D721Med (cell line): Measurements from ENCODE around the gene RIMKLB.

ENCODE experiments used
- DNase-seq: peaks from one replicate; pipeline ENCODE4 v3.0.0; 2011; ENCODE audit warnings: low spot score; ENCODE audit not compliant: insufficient read length
- FAIRE-seq: peaks from 2 replicates; lab custom pipeline; 2011; peaks lifted over from hg19 to GRCh38; lab: Jason Lieb, UNC
- TF ChIP-seq, protein P1 (sequence below): IDR thresholded peaks from 2 replicates; pipeline ENCODE4 v1.5.1; 2012; ENCODE audit warnings: mild to moderate bottlenecking, control low read depth; ENCODE audit not compliant: insufficient read depth; ENCODE audit errors: missing control alignments

The RIMKLB gene

DNA sequence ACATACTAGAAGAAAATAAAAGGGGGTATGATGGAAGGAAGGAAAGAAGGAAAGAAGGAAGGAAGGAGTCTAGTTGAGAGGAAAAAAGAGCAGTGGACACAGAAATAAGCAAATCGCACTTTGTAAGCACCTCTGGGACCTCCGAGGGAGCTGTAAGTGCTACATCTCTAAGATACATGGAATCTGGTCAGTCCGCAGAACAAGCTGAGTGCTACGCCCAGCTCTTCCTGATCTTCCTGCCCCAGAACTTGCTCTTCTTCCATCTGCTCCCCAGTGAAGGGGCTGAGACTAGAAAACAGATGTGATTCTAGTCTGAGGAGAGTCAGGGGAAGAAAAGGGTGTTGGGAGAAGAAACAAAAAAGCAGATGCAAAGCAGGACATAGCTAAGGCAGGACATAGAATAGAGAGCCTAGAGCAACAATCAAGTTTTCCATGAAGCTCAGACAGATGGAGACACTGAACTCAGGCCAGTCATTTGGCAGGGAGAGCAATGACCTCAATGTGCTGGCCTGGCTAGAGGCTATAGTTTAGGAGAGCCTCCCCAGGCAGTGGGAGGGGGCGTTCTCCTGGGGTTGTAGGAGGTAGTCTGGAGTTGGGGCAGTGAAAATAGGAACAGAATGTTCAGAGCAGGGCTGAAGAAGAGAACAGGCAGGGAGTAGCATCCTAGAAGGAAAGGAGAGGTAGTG lies 33.4 kb upstream of the RIMKLB start:
- DNase-seq (no peak), FAIRE-seq (no peak)
- TF ChIP-seq, protein P1, sequence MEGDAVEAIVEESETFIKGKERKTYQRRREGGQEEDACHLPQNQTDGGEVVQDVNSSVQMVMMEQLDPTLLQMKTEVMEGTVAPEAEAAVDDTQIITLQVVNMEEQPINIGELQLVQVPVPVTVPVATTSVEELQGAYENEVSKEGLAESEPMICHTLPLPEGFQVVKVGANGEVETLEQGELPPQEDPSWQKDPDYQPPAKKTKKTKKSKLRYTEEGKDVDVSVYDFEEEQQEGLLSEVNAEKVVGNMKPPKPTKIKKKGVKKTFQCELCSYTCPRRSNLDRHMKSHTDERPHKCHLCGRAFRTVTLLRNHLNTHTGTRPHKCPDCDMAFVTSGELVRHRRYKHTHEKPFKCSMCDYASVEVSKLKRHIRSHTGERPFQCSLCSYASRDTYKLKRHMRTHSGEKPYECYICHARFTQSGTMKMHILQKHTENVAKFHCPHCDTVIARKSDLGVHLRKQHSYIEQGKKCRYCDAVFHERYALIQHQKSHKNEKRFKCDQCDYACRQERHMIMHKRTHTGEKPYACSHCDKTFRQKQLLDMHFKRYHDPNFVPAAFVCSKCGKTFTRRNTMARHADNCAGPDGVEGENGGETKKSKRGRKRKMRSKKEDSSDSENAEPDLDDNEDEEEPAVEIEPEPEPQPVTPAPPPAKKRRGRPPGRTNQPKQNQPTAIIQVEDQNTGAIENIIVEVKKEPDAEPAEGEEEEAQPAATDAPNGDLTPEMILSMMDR, result no peak

DNA sequence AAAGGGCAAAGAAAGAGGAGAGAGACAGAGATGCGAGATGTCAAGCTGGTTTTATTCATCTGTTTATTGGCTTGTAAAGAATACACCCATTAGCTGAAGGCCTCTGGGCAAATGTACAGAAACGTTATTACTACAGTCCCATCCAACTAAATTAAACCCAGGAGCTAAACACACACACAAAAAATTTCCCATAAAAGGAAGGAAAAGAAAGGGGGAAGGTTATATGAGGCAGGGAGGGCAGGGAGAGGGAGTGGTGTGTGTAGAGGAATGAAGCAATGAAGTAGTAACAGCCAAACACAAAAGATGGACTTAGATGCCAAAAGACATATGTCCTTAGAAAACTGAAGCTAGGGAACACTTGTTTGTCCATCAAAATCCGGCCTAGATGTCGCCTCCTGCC lies 32.0 kb upstream of the RIMKLB start:
- TF ChIP-seq, protein P1, result no peak
- FAIRE-seq (no peak), DNase-seq (no peak)

DNA sequence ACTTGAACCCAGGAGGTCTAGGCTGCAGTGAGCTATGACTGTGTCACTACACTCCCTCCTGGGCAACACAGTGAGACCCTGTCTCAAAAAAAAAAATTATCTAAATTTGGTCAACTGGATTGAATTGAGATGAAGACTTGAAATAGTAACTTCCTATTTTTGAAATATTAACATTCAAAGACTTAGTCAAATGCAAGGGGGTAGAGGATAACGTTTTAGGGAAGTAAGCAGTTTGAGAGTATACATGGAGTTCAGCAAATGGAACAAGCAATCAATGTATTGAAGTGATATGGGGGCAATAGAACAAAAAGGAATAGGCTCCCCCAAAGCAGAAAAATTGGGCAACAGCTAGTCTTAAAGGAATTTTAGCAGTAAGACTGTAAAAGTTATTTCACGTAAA lies 30.5 kb upstream of the RIMKLB start:
- FAIRE-seq (no peak), DNase-seq (no peak)
- TF ChIP-seq, protein P1, result no peak

DNA sequence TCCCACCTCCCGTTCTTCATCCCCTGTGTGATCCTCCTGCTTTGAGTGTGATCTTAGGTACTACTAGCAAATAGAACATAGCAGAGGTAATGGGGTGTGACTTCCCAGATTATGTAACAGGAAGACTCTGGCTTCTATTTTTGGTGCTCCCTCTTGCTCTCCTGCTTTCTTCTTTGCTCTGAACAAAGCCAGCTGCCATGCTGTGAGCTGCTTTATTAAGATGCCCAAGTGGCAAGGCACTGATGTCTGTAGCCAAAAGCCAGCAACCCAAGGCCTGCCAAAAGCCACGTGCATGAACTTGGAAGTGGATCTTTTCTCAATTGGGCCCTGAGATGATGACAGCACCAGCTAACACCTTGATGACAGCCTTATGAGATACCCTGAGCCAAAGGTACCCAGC lies 29.4 kb upstream of the RIMKLB start:
- DNase-seq (no peak), FAIRE-seq (no peak)
- TF ChIP-seq, protein P1, result no peak

DNA sequence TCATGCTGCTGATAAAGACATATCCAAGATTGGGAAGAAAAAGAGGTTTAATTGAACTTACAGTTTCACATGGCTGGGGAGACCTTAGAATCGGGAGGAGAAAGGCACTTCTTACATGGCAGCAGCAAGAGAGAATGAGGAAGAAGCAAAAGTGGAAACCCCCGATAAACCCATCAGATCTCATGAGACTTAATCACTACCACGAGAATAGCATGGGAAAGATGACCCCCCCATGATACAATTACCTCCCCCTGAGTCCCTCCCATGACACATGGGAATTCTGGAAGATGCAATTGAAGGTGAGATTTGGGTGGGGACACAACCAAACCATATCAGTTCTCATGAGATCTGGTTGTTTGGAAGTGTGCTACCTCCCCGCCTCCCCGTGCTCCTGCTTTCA lies 25.4 kb upstream of the RIMKLB start:
- DNase-seq (no peak), FAIRE-seq (no peak)
- TF ChIP-seq, protein P1, result no peak

DNA sequence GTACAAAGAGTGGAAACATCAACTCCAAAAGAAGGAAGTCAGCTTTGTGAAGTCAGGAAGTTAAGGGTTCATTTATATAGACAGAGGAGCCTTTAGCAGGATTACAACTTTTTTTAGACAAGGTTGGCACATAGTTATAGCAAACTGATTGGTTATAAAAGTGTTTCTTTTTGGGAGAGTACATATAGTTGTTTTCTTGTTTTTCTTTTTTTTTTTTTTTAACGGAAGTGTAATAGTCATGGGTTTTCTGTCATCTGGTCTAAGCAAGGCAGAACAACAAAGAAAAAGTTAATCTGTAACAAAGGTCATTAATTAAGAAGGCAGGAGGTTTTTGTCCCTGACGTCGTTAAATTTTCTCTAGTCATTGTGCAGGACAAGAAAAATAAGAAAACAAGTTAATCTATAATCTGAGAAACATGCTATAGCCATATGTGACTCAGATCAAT lies 22.2 kb upstream of the RIMKLB start:
- DNase-seq (no peak), FAIRE-seq (no peak)
- TF ChIP-seq, protein P1, result no peak

DNA sequence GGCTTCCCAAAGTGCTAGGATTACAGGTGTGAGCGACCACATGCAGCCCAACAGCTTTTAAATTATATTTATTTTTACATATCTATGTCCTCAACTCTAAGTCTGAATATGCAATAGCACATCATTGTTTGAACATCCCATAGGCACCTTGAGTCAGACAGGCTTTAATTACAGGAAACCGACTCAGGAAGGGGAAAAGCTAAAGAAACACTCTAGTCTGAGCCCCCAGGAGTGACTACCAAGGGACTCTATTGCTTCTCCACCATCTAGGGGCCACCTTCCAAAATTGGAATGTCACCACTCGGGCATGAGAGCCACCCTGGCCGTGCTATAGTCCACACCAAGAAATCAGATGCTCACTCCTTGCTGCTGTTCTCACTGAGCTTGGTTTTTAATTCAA lies 21.1 kb upstream of the RIMKLB start:
- TF ChIP-seq, protein P1, result no peak
- DNase-seq (no peak), FAIRE-seq (no peak)
